ENCODE results near the gene MOB1B.

DNA sequence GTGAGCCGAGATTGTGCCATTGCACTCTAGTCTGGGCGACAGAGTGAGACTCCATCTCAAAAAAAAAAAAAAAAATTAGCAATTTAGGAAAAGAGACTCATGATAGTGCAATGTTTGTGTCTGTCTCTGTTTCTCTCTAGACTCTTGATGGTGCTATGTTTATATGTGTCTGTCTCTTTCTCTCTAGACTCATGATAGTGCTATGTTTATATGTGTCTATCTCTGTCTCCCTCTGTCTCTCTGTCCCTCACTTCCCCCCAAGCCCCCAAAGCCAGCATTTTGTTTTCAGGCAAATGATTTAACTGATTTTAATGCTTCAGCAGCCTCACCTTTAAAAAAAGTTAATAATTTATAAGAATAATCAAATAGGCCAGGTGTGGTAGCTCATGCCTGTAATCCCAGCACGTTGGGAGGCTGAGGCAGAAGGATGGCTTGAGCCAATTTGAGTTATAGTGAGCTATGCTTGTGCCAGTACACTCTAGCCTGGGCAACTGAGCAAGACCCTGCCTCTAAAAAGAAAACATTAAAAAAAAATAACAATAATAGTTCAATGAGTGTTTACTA lies 6.9 kb downstream of the MOB1B start:
- TF ChIP-seq, protein P1, sequence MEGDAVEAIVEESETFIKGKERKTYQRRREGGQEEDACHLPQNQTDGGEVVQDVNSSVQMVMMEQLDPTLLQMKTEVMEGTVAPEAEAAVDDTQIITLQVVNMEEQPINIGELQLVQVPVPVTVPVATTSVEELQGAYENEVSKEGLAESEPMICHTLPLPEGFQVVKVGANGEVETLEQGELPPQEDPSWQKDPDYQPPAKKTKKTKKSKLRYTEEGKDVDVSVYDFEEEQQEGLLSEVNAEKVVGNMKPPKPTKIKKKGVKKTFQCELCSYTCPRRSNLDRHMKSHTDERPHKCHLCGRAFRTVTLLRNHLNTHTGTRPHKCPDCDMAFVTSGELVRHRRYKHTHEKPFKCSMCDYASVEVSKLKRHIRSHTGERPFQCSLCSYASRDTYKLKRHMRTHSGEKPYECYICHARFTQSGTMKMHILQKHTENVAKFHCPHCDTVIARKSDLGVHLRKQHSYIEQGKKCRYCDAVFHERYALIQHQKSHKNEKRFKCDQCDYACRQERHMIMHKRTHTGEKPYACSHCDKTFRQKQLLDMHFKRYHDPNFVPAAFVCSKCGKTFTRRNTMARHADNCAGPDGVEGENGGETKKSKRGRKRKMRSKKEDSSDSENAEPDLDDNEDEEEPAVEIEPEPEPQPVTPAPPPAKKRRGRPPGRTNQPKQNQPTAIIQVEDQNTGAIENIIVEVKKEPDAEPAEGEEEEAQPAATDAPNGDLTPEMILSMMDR (IDR thresholded peaks at IDR 0.05): no peak
- TF ChIP-seq POLR2AphosphoS5 (IDR thresholded peaks at IDR 0.05): no peak

All from breast epithelium (tissue), 3 donors.